Colonic mucosa (tissue), 4 donors: ENCODE data around the gene WDR86. TPM values are rescaled to one million over a fixed set of nuclear protein-coding genes. Genes with fewer than 3 reads are reported as not detected.

Experiments used
- DNase-seq: peaks from one replicate; pipeline ENCODE4 v3.0.0-alpha.2; 2020
- H3K27ac ChIP-seq: fragments of 200-600 bp; one replicate; pipeline ENCODE4 v1.8.0; 2021
- H3K27me3 ChIP-seq: fragments of 200-600 bp; one replicate; pipeline ENCODE4 v1.8.0; 2021
- H3K36me3 ChIP-seq: fragments of 200-600 bp; one replicate; pipeline ENCODE4 v1.8.0; 2021
- H3K4me1 ChIP-seq: fragments of 200-600 bp; one replicate; pipeline ENCODE4 v1.8.0; 2021; ENCODE audit warnings: mild to moderate bottlenecking
- H3K4me3 ChIP-seq: fragments of 200-600 bp; one replicate; pipeline ENCODE4 v1.8.0; 2021
- H3K9ac ChIP-seq, 2 donors: one replicate each; pipeline ENCODE4 v1.7.0; 2013; ENCODE audit warnings: control low read depth in 2 of 2, low read depth in 2 of 2, low read length in 2 of 2
- H3K9me3 ChIP-seq: fragments of 200-600 bp; one replicate; pipeline ENCODE4 v1.8.0; 2021
- intact Hi-C: fragments of 100-400 bp; cut with DNase I; formaldehyde crosslinking; loops from one replicate; pipeline ENCODE4 v1.14.1; 2022
- total RNA-seq, 2 donors: library from RNA; stranded (reverse); fragmentation: NEBNext Ultra II Directional in 1 of 2; extraction: Animal tissue kit (Norgen Biotek cat#: 25700) in 1 of 2; gene quantifications; one replicate each; pipeline ENCODE4 v1.2.1, GENCODE V29; 2021
- TF ChIP-seq, protein P1 (sequence below): fragments of 200-600 bp; IDR thresholded peaks from one replicate; pipeline ENCODE4 v1.8.0; 2022; ENCODE audit warnings: antibody characterized with exemption, mild to moderate bottlenecking
- donor health status: healthy.
- donor health status: DM: no; HTN: no; CAD: no.
- donor health status: DM: no; HTN: no; CAD: no.

Gene WDR86
- total RNA-seq, 2 donors from 2014 or later = 1.2 TPM; not detected in 1

DNA sequence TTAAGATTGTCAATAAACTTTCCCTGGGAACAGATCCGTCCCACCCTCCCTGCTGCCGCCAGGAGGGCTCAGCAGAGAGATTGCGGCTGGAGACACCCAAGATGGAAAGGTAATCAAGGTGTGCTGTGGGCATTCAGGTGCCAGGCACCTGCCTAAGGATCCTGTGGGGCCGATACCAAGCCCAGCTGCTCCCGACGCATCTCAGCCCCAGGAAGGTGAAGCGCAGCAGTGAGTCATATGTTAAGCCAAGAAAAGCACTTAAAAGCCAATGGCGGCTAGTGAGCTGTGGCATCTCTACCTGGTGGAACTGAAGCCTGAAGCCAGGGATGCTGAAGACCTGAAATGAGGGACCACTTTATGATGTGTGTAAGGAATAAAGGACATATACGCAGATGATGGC is 6.1 kb downstream of the WDR86 start:
- Histone ChIP-seq H3K4me1 (no peaks in the 10 kb centered on the region), H3K9ac (no peak overlapping the region), H3K36me3 (no peaks in the 10 kb centered on the region), H3K4me3 (no peak overlapping the region), H3K27me3 (peaks cover 5% of the 10 kb centered on the region), H3K9me3 (no peaks in the 10 kb centered on the region), H3K27ac (no peak overlapping the region)
- TF ChIP-seq, protein P1, sequence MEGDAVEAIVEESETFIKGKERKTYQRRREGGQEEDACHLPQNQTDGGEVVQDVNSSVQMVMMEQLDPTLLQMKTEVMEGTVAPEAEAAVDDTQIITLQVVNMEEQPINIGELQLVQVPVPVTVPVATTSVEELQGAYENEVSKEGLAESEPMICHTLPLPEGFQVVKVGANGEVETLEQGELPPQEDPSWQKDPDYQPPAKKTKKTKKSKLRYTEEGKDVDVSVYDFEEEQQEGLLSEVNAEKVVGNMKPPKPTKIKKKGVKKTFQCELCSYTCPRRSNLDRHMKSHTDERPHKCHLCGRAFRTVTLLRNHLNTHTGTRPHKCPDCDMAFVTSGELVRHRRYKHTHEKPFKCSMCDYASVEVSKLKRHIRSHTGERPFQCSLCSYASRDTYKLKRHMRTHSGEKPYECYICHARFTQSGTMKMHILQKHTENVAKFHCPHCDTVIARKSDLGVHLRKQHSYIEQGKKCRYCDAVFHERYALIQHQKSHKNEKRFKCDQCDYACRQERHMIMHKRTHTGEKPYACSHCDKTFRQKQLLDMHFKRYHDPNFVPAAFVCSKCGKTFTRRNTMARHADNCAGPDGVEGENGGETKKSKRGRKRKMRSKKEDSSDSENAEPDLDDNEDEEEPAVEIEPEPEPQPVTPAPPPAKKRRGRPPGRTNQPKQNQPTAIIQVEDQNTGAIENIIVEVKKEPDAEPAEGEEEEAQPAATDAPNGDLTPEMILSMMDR = no peak
- intact Hi-C loops = no loop called here
- DNase-seq = no peak

DNA sequence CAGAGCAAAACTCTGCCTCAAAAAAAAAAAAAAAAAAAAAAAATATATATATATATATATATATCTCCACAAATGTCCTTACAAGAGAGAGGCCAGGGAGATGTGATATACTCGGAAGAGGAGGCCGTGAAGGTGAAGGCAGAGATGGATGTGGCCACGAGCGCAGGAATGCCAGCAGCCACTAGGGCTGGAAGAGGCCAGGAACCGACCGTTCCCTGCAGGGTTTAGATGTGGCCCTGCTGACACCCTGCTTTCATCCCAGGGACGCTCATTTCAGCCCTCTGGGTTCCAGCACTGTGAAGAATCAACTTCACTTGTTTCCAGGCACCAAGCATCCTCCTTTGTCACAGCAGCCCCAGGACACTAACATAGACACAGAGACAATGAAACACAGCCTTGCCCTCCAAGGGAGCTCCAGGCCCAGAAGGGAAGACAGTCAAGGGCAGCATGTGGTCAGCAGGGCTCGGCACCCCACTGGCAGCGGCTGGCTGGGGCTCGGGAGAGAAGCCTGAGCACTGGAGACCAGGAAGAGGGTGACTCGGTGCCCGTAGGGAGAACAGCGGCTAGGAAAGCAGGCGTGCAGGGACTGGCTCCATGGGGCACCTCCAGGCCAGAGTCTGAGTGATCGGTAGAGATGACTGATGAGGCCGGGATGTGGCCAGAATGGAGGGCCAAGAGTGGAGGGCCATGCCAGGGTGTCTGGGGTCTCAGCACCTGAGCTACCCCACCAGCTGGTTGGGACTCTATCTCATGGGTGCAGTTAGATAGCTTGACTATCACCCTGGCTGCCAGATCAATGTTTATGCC is 7.6 kb downstream of the WDR86 start:
- H3K9me3 ChIP-seq = no peaks in the 10 kb centered on the region
- TF ChIP-seq, protein P1 = no peak
- H3K9ac ChIP-seq = no peak overlapping the region
- no peaks in the 10 kb centered on the region for H3K4me1 ChIP-seq
- H3K27me3 ChIP-seq = no peaks in the 10 kb centered on the region
- no peaks in the 10 kb centered on the region for H3K36me3 ChIP-seq
- H3K4me3 ChIP-seq = no peak overlapping the region
- intact Hi-C loops = no loop called here
- H3K27ac ChIP-seq = no peak overlapping the region
- no peak for DNase-seq

DNA sequence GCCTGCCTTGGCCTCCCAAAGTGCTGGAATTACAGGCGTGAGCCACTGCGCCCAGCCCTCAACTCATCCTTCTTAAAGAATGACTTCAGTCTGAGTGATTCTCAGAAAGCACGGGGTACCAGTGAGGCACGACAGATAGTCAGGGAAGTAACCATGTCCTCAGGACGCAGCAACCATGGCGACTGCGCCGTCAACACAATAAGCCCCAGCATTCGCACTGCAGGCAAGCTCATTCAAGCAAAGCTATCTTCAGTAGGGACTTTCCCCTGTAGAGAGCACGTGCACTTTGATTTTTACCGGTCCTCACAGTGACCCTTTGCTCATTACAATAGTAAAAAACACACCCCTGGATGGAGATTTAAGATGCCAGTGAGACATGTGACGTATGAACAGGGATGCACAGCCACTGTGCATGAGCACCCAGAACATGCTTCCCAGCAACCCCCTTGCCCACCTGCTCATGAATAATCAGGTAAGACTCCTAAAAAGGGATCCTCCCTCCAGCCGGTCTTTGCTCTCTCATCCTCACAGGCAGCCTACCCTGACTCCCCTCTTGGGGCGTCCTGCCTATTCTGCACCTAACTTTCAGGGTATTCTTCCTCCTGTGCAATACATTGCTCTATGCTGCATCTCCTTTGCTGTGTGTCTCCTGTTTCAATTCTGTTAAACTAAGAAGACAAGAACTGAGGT is 9.1 kb downstream of the WDR86 start:
- H3K27me3 ChIP-seq = no peaks in the 10 kb centered on the region
- H3K9me3 ChIP-seq = no peaks in the 10 kb centered on the region
- no peaks in the 10 kb centered on the region for H3K4me1 ChIP-seq
- H3K4me3 ChIP-seq = no peak overlapping the region
- H3K27ac ChIP-seq = no peak overlapping the region
- DNase-seq = no peak
- no peaks in the 10 kb centered on the region for H3K36me3 ChIP-seq
- TF ChIP-seq, protein P1 = no peak
- intact Hi-C loops = no loop called here
- H3K9ac ChIP-seq = no peak overlapping the region

DNA sequence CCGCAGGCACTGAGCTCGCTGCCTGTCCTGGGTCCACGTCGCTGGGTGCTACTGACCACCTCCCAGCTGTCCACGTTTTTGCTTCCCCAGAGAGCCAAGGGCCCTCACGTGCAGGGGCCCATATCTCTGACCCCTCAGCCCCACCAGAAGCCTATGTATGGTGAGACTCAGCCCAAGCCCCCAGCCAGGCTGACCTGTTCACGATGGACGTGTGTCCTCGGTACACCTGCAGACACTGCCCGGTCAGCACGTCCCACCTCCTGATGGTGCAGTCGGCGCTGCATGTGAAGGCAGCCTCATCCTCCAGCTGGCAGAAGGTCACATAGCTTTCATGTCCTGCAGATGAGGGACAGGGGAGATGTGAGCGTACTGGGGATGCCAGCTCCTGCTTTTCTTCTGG is 9.9 kb downstream of the WDR86 start:
- H3K4me3 ChIP-seq = no peak overlapping the region
- H3K27me3 ChIP-seq = no peaks in the 10 kb centered on the region
- no peak for DNase-seq
- H3K36me3 ChIP-seq = no peaks in the 10 kb centered on the region
- H3K9me3 ChIP-seq = no peaks in the 10 kb centered on the region
- intact Hi-C loops = no loop called here
- TF ChIP-seq, protein P1 = no peak
- no peak overlapping the region for H3K9ac ChIP-seq
- no peaks in the 10 kb centered on the region for H3K4me1 ChIP-seq
- H3K27ac ChIP-seq = no peak overlapping the region

DNA sequence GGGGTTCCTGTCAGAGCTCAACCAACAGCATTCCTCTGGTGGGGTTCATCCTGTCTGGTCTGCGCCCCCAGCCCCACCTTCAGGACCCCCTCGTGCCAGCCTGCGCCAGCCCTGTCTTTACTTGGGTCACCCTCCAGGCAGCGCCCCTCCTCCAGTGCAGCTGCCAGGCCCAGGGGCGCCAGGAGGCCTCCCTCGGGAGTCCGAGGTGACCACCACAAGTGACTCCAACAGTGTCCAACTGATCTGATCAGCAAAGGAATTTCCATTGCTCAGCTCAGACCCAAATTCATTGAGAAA is 10.6 kb downstream of the WDR86 start:
- no peak overlapping the region for H3K4me3 ChIP-seq
- H3K9me3 ChIP-seq = no peaks in the 10 kb centered on the region
- TF ChIP-seq, protein P1 = no peak
- no peak overlapping the region for H3K27ac ChIP-seq
- H3K9ac ChIP-seq = no peak overlapping the region
- DNase-seq = no peak
- intact Hi-C loops = no loop called here
- no peaks in the 10 kb centered on the region for H3K4me1 ChIP-seq
- H3K27me3 ChIP-seq = no peaks in the 10 kb centered on the region
- no peaks in the 10 kb centered on the region for H3K36me3 ChIP-seq
